HPDE6-E6E7 (cell line): ENCODE results near the gene MPND.
"Not testable (repeated sequence)": the region's sequence is repeated elsewhere in the genome, so short reads cannot be mapped to it uniquely, and the experiment has no call there.

ENCODE experiments used
- DNase-seq: peaks from one replicate; pipeline ENCODE4 v3.0.0; 2011; ENCODE audit warnings: missing footprints; ENCODE audit errors: extremely low spot score

The MPND gene

GRCh38 chr19:4320419-4320818 is 22.9 kb upstream of the MPND start:
- DNase-seq = no peak

GRCh38 chr19:4322942-4323665 is 20.3 kb upstream of the MPND start:
- DNase-seq = no peak

- no peak for DNase-seq
Observed at GRCh38 chr19:4323692-4324091, 19.7 kb upstream of the MPND start.

- no peak for DNase-seq
Observed at GRCh38 chr19:4324228-4324627, 19.1 kb upstream of the MPND start.

- DNase-seq = no peak
Observed at GRCh38 chr19:4326215-4326836, 17.0 kb upstream of the MPND start.

- no peak for DNase-seq
Observed at GRCh38 chr19:4326837-4327251, 16.5 kb upstream of the MPND start.

- DNase-seq = no peak
Observed at GRCh38 chr19:4327252-4327876, 16.0 kb upstream of the MPND start.

GRCh38 chr19:4327877-4328242 is 15.5 kb upstream of the MPND start:
- DNase-seq = no peak

- DNase-seq = no peak
Observed at GRCh38 chr19:4328243-4328990, 14.9 kb upstream of the MPND start.

- not testable (repeated sequence) for DNase-seq
Observed at GRCh38 chr19:4328991-4329681, 14.2 kb upstream of the MPND start.

- DNase-seq = no peak
Observed at GRCh38 chr19:4329858-4330257, 13.5 kb upstream of the MPND start.

GRCh38 chr19:4334929-4335570 is 8.3 kb upstream of the MPND start:
- no peak for DNase-seq

GRCh38 chr19:4337906-4338440 is 5.4 kb upstream of the MPND start:
- DNase-seq = no peak

GRCh38 chr19:4338441-4339355 is 4.7 kb upstream of the MPND start, which contains the start of gene STAP2:
Gene STAP2 (minus strand): TSS chr19:4338827. CDS start chr19:4338753, 74 bp downstream.
- DNase-seq = peak; percentile 86

- DNase-seq = no peak
Observed at GRCh38 chr19:4342314-4342614, 1.1 kb upstream of the MPND start.

GRCh38 chr19:4342615-4343369 is 570 bp upstream of the MPND start:
- DNase-seq = peak; percentile 95

- DNase-seq = no peak
Observed at GRCh38 chr19:4345342-4346019, 2.1 kb downstream of the MPND start.

- no peak for DNase-seq
Observed at GRCh38 chr19:4346020-4346383, 2.6 kb downstream of the MPND start.

GRCh38 chr19:4347521-4347920 is 4.2 kb downstream of the MPND start:
- no peak for DNase-seq
